ENCODE data around the gene PTPRN2.
"Not testable (repeated sequence)": the region's sequence is repeated elsewhere in the genome, so short reads cannot be mapped to it uniquely, and the experiment has no call there.

PTPRN2 gene

DNA sequence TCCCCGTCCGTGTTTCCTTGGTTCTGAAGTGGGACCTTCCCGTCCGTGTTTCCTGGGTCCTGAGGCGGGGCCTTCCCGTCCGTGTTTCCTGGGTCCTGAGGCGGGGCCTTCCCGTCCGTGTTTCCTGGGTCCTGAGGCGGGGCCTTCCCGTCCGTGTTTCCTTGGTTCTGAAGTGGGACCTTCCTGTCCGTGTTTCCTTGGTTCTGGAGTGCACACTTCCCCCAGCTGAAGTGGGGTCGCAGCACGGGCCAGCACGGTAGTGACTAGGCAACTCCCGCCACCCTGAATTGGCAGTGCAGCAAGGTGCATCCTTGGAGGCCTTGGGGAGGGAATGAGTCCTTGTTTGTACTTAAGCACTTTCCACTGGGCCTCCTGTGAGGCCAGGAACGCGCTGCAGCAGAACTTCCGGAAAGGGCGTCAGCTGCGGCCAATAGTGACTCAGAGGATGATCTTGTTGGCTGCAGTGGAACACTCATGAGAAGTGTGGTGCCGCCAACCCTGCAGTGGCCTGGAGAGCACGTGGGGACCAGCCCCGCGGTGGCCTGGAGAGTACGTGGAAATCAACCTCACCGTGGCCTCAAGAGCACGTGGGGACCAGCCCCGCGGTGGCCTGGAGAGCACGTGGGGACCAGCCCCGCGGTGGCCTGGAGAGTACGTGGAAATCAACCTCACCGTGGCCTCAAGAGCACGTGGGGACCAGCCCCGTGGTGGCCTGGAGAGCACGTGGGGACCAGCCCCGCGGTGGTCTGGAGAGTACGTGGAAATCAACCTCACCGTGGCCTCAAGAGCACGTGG is 685.6 kb downstream of the PTPRN2 start:
- DNase-seq: not testable (repeated sequence)

DNA sequence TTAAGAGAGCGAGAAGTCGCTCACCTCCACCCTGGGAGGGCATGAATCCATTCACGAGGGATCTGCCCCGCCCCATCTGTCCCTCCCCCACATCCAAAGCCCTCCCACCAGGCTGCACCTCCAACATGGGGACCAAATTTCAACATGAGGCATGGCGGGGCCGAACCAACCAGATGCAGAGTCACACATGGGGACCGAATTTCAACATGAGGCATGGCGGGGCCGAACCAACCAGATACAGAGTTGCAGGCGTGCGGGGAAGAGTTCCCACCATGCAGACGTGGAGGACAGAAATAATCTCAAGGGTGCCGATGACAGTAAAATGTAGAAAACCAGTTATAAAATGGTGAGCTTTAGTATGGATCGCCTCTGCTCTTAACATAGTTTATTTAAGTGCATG is 686.5 kb downstream of the PTPRN2 start:
- no peak for DNase-seq

DNA sequence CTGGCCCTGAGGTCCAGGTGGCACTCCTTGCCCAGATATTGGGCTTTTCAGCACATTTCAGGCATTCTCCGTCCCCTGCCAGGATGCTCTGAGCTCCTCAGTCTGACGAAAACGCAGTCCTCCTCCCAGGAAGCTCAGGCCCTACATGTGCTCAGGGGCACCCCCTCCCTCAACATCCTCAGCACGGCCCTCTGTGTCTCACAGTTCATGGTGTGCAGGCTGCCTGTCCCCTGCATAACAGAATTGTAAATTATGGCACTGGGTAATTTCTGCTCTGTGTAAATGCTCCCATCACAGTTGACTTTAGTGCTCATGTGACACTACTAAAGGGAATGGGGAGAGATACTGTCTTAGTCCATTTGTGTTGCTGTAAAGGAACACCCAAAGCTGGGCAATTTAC is 687.1 kb downstream of the PTPRN2 start:
- DNase-seq: no peak

DNA sequence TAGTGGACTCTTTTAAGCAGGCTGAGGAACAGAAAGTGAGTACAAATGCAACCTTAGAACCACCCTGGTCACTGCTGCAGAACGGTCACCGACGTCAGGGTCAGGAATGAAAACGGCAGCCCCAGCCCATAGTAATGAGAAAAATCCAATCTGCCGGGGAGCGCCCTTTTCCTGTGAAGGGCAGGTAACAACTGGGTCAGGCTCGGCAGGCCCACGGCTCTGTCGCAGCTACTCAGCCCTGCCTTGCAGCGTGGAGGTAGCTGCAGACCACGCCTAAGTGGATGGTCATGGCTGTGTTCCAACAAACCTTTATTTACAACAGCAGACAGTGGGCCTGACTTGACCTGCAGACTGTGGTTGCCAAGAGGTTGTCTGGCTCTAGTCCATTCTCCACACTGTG is 687.6 kb downstream of the PTPRN2 start:
- no peak for DNase-seq

DNA sequence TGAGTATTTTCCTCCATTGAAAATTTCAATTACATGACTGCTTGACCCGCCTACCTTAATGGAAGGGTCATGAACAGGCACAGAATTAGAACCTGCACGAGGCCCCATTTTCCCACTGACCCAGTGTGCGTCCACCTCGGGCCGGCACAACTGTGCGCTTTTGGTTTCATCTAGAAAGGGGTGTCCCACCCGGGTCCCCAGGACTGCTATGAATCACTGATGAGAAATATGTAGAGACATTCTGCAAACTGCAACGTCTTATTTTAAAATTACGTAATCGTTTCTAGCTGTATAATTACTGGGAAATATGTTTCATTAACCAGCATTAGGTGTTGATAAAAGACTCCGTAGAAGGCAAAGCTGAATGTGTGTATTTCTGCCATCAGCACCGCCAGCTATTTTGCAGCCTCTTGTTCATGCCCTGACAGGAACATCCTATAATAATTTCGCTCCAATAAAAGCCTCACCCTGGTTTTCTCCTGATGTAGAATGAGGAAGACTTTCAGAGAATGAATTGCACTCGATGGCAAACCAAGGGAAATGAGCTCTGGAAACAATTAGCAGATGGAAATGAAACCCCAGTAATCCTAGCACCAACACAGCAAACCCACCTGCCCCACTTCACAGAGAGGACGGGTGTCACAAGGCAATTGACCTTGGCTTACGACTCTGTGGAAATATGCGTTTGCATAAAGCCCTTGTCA is 688.7 kb downstream of the PTPRN2 start:
- no peak for DNase-seq

DNA sequence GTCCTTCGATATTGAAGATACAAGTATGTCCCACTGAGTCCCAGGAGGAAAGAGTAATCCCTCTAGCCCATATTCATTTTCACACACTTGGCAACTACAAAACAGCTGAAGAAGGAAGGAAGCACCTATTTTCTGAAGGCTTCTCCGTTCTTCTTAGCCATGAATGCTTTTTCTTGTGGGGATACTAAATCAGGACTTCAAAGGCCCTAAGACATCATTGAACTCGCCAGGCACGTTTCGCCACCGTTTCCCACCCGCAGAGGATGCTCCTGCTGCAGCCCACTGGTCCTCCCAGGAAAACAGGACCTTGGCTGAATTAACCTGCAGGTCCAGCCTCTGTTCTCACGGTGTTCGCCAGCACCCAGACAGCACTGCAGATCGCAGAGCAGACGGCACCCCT is 689.4 kb downstream of the PTPRN2 start:
- DNase-seq: no peak

DNA sequence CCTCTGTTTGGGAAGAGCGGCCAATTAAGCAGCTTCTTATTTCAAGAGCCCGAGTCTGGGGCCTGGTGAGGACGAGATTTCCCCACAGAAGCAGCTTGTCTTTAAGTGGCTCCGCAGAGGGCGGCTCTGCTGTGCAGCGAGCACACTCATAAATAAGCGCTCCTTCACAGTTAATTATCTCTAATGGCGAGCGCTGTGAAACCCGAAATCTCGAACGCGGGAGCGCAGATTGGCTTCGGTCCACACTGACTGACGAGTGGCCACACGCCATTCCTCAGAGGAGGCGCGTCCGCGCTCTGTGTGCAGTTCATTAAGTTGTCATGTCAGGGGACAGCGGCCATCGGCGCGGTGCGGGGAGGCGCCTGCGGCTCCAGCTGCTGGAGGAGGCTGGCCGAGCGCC is 689.9 kb downstream of the PTPRN2 start:
- DNase-seq: no peak

DNA sequence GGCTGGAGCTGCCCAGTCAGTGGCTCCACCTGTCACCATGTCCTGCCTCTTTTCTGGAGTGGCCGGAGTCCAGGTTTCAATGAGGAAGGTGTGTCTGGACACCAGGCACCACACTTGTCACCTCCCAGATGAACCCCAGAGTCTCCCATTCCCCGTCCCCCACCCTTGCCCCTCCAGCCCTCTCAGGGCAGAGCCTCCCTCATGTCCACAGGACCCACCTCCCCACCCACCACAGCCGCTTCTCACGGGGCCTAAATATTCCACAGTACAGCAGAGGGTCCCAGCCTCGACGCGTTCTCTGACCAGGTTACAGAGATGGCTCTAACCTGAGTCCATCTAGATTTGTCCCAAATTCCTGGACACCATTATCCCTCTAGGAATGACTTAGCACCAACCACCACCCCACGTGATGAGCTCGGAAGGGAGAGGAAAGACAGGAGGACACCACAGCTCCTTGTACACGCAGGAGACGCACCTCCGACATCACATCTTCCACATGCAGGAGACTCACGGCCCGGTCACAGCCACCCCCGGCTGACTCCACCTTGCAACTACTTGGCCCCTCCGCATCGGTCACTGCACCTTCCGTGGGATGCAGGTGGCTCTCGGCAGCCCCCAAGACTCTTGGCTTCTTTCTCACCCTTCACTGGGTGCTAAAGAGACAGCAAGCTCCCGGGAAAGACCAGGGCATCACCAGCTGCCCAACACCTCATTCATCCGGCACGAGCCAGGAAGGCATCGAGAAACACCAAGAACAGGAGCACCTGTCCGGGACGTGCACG is 690.7 kb downstream of the PTPRN2 start:
- no peak for DNase-seq

DNA sequence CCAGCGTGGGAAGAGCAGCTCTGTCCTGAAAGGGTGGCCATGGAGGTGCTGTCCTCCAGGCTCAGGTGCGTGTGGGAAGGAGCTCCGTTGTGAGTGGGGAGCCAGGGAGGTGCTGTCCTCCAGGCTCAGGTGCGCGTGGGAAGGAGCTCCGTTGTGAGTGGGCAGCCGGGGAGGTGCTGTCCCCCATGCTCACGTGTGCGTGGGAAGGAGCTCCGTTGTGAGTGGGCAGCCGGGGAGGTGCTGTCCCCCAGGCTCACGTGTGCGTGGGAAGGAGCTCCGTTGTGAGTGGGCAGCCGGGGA is 691.3 kb downstream of the PTPRN2 start:
- DNase-seq: not testable (repeated sequence)

DNA sequence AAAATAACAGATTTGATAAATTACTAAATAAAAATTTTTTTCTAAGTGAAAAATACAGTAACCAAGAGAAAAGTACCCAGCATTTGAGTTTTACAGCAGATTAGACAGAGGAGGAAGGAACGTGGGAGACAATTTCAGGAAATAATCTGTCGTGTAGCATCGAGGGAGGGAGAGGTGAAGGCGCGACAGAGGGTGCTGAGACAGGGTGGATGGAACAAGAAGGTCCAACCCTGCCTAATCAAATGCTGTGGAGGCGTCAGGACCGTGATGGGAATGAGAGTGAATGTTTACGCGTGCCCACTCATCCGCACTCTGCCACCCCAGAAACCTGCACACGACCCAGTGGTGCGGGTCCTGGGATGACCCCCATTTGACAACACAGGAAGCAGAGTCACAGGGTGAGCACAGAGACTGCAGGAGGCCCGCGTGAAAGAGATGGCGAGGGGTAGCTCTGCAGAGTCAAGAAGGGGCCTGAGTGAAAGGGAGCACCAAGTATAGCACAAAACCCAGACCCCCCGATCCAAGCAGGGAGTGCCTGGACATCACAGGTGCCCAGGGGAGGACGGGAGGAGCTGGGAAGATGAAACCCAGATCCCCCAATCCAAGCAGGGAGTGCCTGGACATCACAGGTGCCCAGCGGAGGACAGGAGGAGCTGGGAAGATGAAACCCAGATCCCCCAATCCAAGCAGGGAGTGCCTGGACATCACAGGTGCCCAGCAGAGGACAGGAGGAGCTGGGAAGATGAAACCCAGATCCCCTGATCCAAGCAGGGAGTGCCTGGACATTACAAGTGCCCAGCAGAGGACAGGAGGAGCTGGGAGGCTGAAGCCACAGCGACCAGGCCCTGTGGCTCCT is 691.9 kb downstream of the PTPRN2 start:
- DNase-seq: no peak

DNA sequence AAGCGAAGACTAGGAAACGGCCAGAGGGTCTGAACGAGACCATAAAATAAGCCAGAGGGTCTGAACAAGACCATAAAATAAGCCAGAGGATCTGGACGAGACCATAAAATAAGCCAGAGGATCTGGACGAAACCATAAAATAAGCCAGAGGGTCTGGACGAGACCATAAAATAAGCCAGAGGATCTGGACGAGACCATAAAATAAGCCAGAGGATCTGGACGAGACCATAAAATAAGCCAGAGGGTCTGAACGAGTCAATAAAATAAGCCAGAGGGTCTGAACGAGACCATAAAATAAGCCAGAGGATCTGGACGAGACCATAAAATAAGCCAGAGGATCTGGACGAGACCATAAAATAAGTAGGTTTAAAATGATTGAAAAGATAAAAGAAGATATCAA is 692.5 kb downstream of the PTPRN2 start:
- not testable (repeated sequence) for DNase-seq

DNA sequence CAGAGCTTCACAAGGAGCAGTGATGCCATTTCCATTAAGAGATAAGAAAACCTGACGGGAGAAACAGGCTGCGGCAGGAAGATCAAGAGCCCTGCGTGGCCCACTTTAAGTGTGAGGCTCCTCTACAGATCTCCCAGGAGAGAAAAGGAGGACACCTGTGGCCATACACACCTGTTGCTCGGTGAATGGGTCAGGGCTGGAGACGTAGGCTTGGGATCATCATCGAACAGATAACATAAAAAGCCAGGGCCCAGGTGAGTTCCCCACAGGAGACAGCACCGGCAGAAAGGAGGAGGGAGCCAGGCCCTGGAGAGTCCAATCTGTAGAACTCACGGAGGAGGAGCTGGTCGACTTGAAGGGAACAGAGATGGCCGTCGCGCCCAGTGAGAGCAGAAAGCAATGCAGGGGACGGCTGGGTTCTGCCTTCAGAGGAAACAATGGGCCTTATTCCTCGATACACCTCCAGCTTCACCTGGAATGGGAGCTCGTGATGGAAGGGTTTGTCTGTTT is 694.0 kb downstream of the PTPRN2 start:
- no peak for DNase-seq

DNA sequence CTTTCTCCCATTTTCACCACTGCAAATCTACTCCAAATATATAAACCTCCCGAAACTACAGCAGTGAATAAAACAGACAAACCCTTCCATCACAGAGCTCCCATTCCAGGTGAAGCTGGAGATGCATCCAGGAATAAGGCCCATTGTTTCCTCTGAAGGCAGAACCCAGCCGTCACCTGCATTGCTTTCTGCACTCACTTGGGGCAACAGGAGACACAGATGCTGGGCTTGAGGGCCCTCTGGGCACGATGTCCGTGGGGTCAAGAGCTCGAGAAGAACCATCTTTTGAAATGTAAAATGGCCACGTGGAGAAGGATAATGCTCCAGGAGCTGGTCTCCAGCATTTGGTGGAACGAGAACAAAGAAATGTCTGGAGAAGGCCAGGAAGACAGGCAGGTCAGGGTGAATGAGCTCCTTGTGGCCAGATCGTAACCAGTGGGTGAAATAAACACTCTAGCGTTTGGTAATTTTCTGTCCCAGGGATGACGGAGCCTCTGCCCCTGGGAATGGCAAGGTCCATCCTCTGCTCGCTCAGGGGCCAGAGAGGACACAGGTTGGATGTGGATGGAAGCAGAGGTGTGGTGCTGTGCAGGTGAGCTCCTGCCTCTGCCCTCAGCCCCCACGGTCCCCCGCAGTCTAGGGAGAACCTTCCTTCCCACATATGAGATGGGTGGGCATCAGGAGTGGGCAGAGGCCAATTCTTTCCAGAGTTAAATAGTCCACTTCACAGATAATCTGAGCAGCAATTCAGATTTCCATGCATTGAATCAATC is 694.7 kb downstream of the PTPRN2 start:
- DNase-seq: no peak

DNA sequence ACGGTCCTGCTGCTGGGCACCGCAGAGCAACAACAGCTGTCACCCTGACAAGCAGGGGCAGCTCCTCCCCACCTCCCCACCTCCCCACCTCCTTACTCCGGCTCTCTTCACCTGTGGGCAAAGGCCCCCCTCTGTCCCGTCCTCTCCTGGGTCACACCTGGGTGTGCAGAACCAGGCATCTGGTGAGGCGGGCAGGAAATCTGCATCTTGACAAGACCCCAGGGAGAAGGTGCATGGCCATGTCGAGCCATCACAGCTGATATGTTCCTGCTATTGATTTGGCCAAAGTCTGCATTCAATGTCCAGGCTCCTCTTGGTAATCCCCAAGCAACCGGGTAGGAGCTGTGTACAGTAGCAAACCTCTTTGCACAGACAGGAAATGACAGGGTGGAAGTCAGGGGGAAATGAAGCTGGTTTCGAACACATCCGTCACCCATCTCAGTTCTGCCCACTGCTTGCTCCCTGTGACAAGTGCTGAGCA is 696.7 kb downstream of the PTPRN2 start:
- no peak for DNase-seq

DNA sequence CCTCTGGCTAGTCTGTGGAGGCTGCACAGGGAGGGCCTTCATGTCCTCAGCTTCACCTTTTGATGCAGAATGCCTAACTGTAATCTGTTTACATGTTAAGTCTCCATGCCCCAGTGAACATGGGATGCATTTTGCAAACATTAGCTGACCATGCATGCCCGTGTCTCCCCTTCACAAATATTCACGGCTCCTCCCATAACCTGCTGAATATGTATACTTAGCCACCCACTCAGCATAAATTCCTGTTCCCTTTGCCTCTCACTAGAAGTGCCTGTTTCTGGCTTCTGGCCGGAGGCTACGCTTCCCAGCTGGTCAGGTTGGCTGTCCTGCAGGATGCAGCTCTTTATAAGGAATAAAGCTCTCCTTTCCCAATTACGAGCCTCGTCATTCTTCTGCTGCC is 698.1 kb downstream of the PTPRN2 start:
- DNase-seq: no peak

DNA sequence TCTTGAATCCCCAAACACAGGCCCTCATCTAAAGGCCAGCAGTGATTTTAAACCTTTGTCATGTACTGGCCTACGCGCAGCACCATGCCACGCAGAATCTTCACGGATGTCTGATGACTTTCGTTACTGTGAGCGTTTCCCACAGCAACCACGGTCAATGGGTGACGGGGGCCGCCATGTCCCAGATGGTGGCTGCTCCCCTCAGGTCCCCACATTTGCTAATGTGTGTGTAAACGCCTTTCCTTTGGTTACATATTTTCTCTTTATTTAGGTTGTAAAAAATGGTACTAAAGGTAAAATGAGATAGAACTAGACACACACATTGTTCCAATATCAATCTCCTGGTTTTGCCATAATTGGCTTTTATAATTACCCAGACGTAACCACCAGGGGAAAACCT is 699.0 kb downstream of the PTPRN2 start:
- DNase-seq: no peak

DNA sequence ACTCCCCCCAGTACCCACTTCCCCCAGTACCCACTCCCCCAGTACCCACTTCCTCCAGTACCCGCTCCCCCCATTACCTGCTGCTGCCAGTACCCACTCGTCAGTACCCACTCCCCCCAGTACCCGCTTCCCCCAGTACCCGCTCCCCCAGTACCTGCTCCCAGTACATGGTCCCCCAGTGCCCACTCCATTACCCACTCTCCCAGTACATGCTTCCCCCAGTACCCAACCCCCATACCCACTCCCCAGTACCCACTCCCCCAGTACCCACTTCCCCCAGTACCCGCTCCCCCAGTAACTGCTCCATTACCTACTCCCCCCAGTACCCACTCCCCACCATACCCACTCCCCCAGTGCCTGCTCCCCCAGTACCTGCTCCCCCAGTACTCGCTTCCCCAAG is 700.2 kb downstream of the PTPRN2 start:
- no peak for DNase-seq

DNA sequence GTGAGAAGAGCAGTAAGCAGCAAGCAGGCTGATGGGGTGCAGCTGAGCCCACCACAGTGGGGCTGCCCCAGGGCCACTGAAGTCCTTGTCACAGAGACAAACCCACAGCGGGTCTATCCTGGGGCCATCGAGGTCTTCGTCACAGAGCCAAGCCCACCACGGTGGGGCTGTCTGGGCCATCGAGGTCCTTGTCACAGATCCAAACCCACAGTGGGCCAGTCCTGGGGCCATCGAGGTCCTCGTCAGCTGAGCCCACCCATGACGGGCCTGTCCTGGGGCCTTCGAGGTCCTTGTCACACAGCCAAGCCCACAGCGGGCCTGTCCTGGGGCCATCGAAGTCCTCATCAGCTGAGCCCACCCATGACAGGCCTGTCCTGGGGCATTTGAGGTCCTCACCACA is 700.9 kb downstream of the PTPRN2 start:
- no peak for DNase-seq

DNA sequence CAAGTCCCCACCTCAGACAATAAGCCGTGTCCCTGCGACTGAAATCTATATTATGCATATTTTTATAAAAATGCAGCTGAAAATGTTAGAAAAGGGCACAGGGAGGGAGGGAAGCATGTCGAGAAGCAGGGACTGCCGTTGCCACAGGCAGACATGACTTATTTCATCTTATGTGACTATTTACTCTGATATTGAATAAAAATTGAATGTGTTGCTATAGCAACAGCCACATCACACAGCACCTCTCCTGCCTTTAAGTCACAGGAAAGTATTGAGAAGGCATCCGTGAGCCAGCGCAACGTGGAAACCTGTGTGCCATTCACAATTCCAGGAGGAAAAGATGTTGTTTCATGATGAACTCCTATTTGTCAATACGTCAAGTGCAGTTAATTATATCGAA is 701.4 kb downstream of the PTPRN2 start:
- no peak for DNase-seq

DNA sequence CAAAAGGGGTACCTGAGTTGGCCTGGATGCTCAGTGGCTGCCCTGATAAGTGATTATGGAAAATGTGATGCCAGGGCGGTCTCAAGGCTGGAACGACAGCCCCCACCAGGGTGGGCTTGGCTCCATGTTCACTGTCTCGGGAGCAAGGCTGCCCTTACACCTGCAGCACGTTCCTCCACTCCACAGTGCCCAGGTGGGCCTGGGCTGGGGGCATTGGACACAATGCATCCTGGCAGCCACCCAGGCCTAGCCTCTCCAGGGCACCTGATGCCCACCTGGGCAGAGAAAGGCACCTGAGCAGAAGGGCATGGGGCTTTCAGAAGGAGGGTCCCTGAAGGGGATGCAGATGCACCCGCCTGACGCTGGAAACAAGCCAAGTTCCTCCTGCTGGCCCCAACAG is 702.5 kb downstream of the PTPRN2 start:
- DNase-seq: no peak

DNA sequence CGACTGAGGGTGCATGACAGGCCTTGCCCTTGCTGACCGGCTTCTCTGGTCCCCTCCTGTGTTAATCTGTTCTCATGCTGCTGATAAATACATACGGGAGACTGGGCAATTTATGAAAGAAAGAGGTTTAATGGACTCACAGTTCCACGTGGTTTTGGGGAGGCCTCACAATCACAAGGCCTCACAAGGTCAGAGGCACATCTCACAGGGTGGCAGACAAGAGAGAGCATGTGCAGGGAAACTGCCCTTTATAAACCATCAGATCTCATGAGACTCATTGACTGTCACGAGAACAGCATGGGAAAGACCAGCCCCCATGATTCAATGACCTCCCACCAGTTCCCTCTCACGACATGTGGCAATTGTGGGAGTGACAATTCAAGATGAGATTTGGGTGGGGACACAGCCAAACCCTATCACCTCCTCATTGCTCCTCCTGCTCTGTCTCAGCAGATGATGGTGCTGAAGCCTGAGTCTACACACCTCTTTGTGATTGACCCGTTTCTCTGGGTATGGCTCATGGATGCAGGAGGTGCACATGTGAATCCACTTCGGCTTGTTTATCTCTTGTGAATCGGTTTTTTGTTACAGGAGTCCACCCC is 703.1 kb downstream of the PTPRN2 start:
- DNase-seq: no peak

Measured in stimulated activated CD4-positive, alpha-beta T cell treated with anti-CD3 and anti-CD28 coated beads, Interleukin-15, amount 100 ng/mL, for 24 hours (primary cell).